Fibroblast of the aortic adventitia (primary cell): ENCODE measurements around the gene FHIT. TPM values are rescaled to one million over a fixed set of nuclear protein-coding genes. Genes with fewer than 3 reads are reported as not detected.
A peak's percentile ranks its signal among the peaks of the same experiment; 100 is the strongest.

Experiments used
- DNase-seq: peaks from one replicate; pipeline ENCODE4 v3.0.0-alpha.2; 2010; ENCODE audit warnings: low read depth
- H3K4me3 ChIP-seq: 2 replicates; pipeline ENCODE4 v1.5.1; 2011; ENCODE audit warnings: low read depth, mild to moderate bottlenecking, control low read depth, low read length, moderate library complexity
- total RNA-seq: library from RNA; depleted of rRNA; stranded (reverse); fragments of >200 nt; gene quantifications from 2 replicates; pipeline ENCODE4 v1.2.3, GENCODE V29; 2012; ENCODE audit warnings: low replicate concordance
- TF ChIP-seq, protein P1 (sequence below): IDR thresholded peaks from 2 replicates; pipeline ENCODE4 v1.5.1; 2011; ENCODE audit warnings: mild to moderate bottlenecking, low read length, control low read depth, inconsistent platforms; ENCODE audit not compliant: insufficient read depth

FHIT gene
- total RNA-seq, 1 donor: 1.5 TPM

- DNase-seq: no peak
Measured at GRCh38 chr3:60622349-60622748, 628.9 kb downstream of the FHIT start.

GRCh38 chr3:60617188-60617587 is 634.1 kb downstream of the FHIT start:
- DNase-seq: no peak
- no peak overlapping the region for H3K4me3 ChIP-seq
- TF ChIP-seq, protein P1, sequence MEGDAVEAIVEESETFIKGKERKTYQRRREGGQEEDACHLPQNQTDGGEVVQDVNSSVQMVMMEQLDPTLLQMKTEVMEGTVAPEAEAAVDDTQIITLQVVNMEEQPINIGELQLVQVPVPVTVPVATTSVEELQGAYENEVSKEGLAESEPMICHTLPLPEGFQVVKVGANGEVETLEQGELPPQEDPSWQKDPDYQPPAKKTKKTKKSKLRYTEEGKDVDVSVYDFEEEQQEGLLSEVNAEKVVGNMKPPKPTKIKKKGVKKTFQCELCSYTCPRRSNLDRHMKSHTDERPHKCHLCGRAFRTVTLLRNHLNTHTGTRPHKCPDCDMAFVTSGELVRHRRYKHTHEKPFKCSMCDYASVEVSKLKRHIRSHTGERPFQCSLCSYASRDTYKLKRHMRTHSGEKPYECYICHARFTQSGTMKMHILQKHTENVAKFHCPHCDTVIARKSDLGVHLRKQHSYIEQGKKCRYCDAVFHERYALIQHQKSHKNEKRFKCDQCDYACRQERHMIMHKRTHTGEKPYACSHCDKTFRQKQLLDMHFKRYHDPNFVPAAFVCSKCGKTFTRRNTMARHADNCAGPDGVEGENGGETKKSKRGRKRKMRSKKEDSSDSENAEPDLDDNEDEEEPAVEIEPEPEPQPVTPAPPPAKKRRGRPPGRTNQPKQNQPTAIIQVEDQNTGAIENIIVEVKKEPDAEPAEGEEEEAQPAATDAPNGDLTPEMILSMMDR: no peak

More at GRCh38 chr3:60622349-60622748, 628.9 kb downstream of the FHIT start:
- H3K4me3 ChIP-seq: no peak overlapping the region
- TF ChIP-seq, protein P1: no peak

- no peak for DNase-seq
- H3K4me3 ChIP-seq: no peak overlapping the region
- TF ChIP-seq, protein P1: no peak
Measured at GRCh38 chr3:60613769-60614303, 637.4 kb downstream of the FHIT start.

DNA sequence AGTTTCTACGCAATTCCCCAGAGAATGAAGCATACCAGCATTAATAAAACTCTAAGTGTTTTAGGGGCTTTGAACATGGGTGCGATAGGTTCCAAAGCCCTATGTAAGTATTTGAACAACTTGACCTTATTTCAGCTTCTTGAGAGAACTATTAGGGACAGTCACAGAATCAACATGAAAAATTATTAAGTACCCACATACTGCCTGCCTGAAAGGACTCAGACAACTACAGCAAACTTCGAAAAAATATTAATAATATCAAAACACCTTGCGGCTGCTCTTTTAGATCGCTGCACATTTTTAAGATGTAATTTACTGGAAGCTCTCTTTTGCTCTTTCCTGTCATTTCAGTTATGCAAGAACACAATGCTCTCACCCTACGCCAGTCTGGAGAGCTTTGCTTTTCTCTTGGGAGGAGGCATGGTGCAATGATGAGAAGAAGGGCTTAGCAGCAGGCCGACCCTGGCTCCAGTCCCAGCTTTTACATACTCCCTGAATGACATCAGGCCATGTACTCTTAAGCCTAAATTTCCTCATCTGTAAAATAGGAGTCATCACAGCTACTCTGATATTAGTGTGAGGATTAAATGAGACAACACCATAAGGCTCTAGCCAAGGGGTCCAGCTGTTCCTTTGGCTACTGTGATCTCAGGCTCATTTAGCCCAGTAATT is 640.7 kb downstream of the FHIT start:
- TF ChIP-seq, protein P1: no peak
- no peak overlapping the region for H3K4me3 ChIP-seq
- peak; percentile 65 for DNase-seq

GRCh38 chr3:60609446-60609845 is 641.8 kb downstream of the FHIT start:
- DNase-seq: no peak

GRCh38 chr3:60603860-60604259 is 647.4 kb downstream of the FHIT start:
- TF ChIP-seq, protein P1: no peak

More at GRCh38 chr3:60609446-60609845, 641.8 kb downstream of the FHIT start:
- no peak overlapping the region for H3K4me3 ChIP-seq
- TF ChIP-seq, protein P1: no peak

DNA sequence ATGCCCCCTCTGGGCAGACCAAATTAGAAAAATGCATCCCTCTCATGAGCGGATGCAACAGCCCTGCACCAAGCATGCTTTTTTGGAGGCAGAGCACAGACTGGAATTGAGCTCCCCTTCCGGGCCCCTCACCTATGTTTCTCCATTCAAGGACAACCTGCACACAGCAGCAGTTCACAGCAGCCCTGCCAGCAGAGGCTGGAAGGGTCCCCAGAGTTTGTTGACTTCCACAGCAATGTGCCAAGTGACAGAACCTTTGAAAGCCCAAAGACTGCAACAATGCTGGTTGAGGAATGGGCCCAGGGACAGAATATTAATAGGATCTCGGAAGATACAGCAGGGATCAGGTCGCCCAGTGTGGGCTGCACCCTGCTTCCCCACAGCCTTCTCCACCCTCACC is 650.4 kb downstream of the FHIT start:
- TF ChIP-seq, protein P1: no peak
- no peak overlapping the region for H3K4me3 ChIP-seq
- DNase-seq: no peak

More at GRCh38 chr3:60603860-60604259, 647.4 kb downstream of the FHIT start:
- H3K4me3 ChIP-seq: no peak overlapping the region
- DNase-seq: no peak
